CD4-positive, CD25-positive, alpha-beta regulatory T cell (primary cell): ENCODE results near the gene SPHKAP. TPM values are rescaled to one million over a fixed set of nuclear protein-coding genes. Genes with fewer than 3 reads are reported as not detected.
A peak's percentile ranks its signal among the peaks of the same experiment; 100 is the strongest.
"Not testable (repeated sequence)": the region's sequence is repeated elsewhere in the genome, so short reads cannot be mapped to it uniquely, and the experiment has no call there.

ENCODE experiments used
- ATAC-seq, 2 donors: fragments of 150-1000 bp; cut with Tn5 transposase; one replicate each; pipeline ENCODE4 v1.10.0; 2021; ENCODE audit warnings: low read depth in 2 of 2, moderate number of reproducible peaks in 2 of 2, moderate library complexity in 1 of 2
- DNase-seq, 3 donors: peaks; one replicate each; pipeline versions ENCODE4 v3.0.0 to v3.0.0-alpha.2; 2012 to 2022; ENCODE audit warnings: mixed read lengths in 1 of 3
- H3K27ac ChIP-seq: one replicate; pipeline ENCODE4 v1.7.0; 2013; ENCODE audit warnings: mild to moderate bottlenecking, low read length; ENCODE audit not compliant: insufficient read depth, poor library complexity, severe bottlenecking
- H3K27me3 ChIP-seq: one replicate; pipeline ENCODE4 v1.7.0; 2013; ENCODE audit warnings: low read length; ENCODE audit not compliant: control insufficient read depth, insufficient read depth
- H3K36me3 ChIP-seq: one replicate; pipeline ENCODE4 v1.7.0; 2013; ENCODE audit warnings: mild to moderate bottlenecking, low read length, moderate library complexity; ENCODE audit not compliant: control insufficient read depth, insufficient read depth
- H3K4me1 ChIP-seq: 2 replicates; pipeline ENCODE4 v1.7.0; 2013; ENCODE audit warnings: mild to moderate bottlenecking, low read length; ENCODE audit not compliant: insufficient read depth, control insufficient read depth, poor library complexity, severe bottlenecking
- H3K4me3 ChIP-seq: one replicate; pipeline ENCODE4 v1.7.0; 2013; ENCODE audit warnings: low read depth, mild to moderate bottlenecking, low read length, moderate library complexity
- H3K9me3 ChIP-seq, 2 experiments: 1 replicate in 1 of 2; 2 replicates in 1 of 2; pipeline ENCODE4 v1.7.0; 2013; ENCODE audit warnings: low read length in 2 of 2, mild to moderate bottlenecking in 1 of 2, moderate library complexity in 1 of 2; ENCODE audit not compliant: control insufficient read depth in 2 of 2
- H3K27ac Mint-ChIP-seq, 3 donors: one replicate each; pipeline ENCODE4 v1.8.0; 2020 to 2022; ENCODE audit warnings: mild to moderate bottlenecking in 3 of 3, mixed read lengths in 3 of 3, moderate library complexity in 2 of 3
- H3K27me3 Mint-ChIP-seq: one replicate; pipeline ENCODE4 v1.8.0; 2022; ENCODE audit warnings: mild to moderate bottlenecking, mixed read lengths
- H3K36me3 Mint-ChIP-seq: one replicate; pipeline ENCODE4 v1.8.0; 2020; ENCODE audit warnings: mixed read lengths
- H3K4me1 Mint-ChIP-seq, 4 donors: one replicate each; pipeline ENCODE4 v1.8.0; 2020 to 2022; ENCODE audit warnings: mixed read lengths in 4 of 4, mild to moderate bottlenecking in 1 of 4
- H3K4me3 Mint-ChIP-seq, 4 donors: one replicate each; pipeline ENCODE4 v1.8.0; 2020 to 2022; ENCODE audit warnings: mild to moderate bottlenecking in 4 of 4, mixed read lengths in 4 of 4, moderate library complexity in 3 of 4
- H3K9me3 Mint-ChIP-seq, 7 donors: one replicate each; pipeline ENCODE4 v1.8.0; 2020 to 2022; ENCODE audit warnings: mixed read lengths in 7 of 7, mild to moderate bottlenecking in 3 of 7, moderate library complexity in 2 of 7
- polyA plus RNA-seq, 4 donors: library from polyadenylated mRNA; unstranded; fragments of 300-500 nt; fragmentation: Illumina TruSeq; gene quantifications; one replicate each; pipeline ENCODE4 v1.2.3, GENCODE V29; 2021
- total RNA-seq: library from RNA; stranded (reverse); gene quantifications from one replicate; pipeline ENCODE4 v1.2.3, GENCODE V29; 2022

The SPHKAP gene
- total and polyA plus RNA-seq, 5 donors from 2014 or later = not detected

GRCh38 chr2:227942965-227943364 lies 238.5 kb downstream of the SPHKAP start:
- no peaks in the 10 kb centered on the region for H3K27me3 Mint-ChIP-seq
- no peak overlapping the region for H3K27ac Mint-ChIP-seq
- no peaks in the 10 kb centered on the region for H3K36me3 Mint-ChIP-seq
- no peaks in the 10 kb centered on the region for H3K4me1 ChIP-seq
- no peak overlapping the region for H3K27ac ChIP-seq
- peaks cover 0 to 2% of the 10 kb centered on the region in 2 experiments for H3K9me3 ChIP-seq
- no peak for ATAC-seq
- H3K36me3 ChIP-seq = no peaks in the 10 kb centered on the region
- no peaks in the 10 kb centered on the region for H3K4me1 Mint-ChIP-seq
- DNase-seq = no peak
- H3K4me3 ChIP-seq = no peak overlapping the region
- H3K9me3 Mint-ChIP-seq = peaks cover 0 to 4% (median 0%) of the 10 kb centered on the region in 7 donors
- no peaks in the 10 kb centered on the region for H3K27me3 ChIP-seq
- no peak overlapping the region for H3K4me3 Mint-ChIP-seq

- no peak overlapping the region for H3K27ac Mint-ChIP-seq
- H3K36me3 Mint-ChIP-seq = no peaks in the 10 kb centered on the region
- no peak overlapping the region for H3K27ac ChIP-seq
- no peaks in the 10 kb centered on the region for H3K4me1 ChIP-seq
- H3K4me3 ChIP-seq = no peak overlapping the region
- no peaks in the 10 kb centered on the region for H3K4me1 Mint-ChIP-seq
- no peak for ATAC-seq
- H3K4me3 Mint-ChIP-seq = no peak overlapping the region
- H3K9me3 Mint-ChIP-seq = peaks cover 0 to 4% (median 0%) of the 10 kb centered on the region in 7 donors
- H3K36me3 ChIP-seq = no peaks in the 10 kb centered on the region
- no peaks in the 10 kb centered on the region for H3K27me3 ChIP-seq
- DNase-seq = no peak
- H3K9me3 ChIP-seq = peaks cover 0 to 2% of the 10 kb centered on the region in 2 experiments
- peaks cover 7% of the 10 kb centered on the region for H3K27me3 Mint-ChIP-seq
Measured at GRCh38 chr2:227942021-227942420, 239.5 kb downstream of the SPHKAP start.

- no peaks in the 10 kb centered on the region for H3K9me3 ChIP-seq
- peaks cover 0 to 4% (median 4%) of the 10 kb centered on the region in 7 donors for H3K9me3 Mint-ChIP-seq
- no peaks in the 10 kb centered on the region for H3K4me1 ChIP-seq
- no peaks in the 10 kb centered on the region for H3K36me3 ChIP-seq
- peak overlapping the region in 1 of 3 donors; percentile 44 for H3K27ac Mint-ChIP-seq
- H3K27me3 ChIP-seq = no peaks in the 10 kb centered on the region
- no peak overlapping the region for H3K4me3 Mint-ChIP-seq
- no peak overlapping the region for H3K27ac ChIP-seq
- no peaks in the 10 kb centered on the region for H3K36me3 Mint-ChIP-seq
- no peaks in the 10 kb centered on the region for H3K4me1 Mint-ChIP-seq
- H3K4me3 ChIP-seq = no peak overlapping the region
- ATAC-seq (no peak), DNase-seq (peak in 1 of 3 donors; percentile 6)
- H3K27me3 Mint-ChIP-seq = peaks cover 12% of the 10 kb centered on the region
Measured at GRCh38 chr2:227939271-227940027, 242.0 kb downstream of the SPHKAP start.

GRCh38 chr2:227936249-227936648 lies 245.2 kb downstream of the SPHKAP start:
- H3K9me3 ChIP-seq, H3K4me1 Mint-ChIP-seq, H3K4me1 ChIP-seq, H3K27ac Mint-ChIP-seq, H3K36me3 ChIP-seq, H3K4me3 Mint-ChIP-seq, H3K27ac ChIP-seq, H3K36me3 Mint-ChIP-seq, DNase-seq, H3K4me3 ChIP-seq, H3K27me3 ChIP-seq, H3K9me3 Mint-ChIP-seq, ATAC-seq: not testable (repeated sequence)
- peaks cover 12% of the 10 kb centered on the region for H3K27me3 Mint-ChIP-seq

GRCh38 chr2:227933884-227934283 lies 247.6 kb downstream of the SPHKAP start:
- Mint-ChIP-seq H3K9me3 (peaks cover 0 to 4% (median 1%) of the 10 kb centered on the region in 7 donors), H3K4me3 (no peak overlapping the region), H3K4me1 (no peaks in the 10 kb centered on the region)

GRCh38 chr2:227932403-227932802 lies 249.1 kb downstream of the SPHKAP start:
- Histone ChIP-seq H3K27me3 (no peaks in the 10 kb centered on the region), H3K9me3 (no peaks in the 10 kb centered on the region), H3K27ac (no peak overlapping the region), H3K36me3 (no peaks in the 10 kb centered on the region), H3K4me1 (no peaks in the 10 kb centered on the region), H3K4me3 (no peak overlapping the region)
- no peaks in the 10 kb centered on the region for H3K4me1 Mint-ChIP-seq
- H3K27me3 Mint-ChIP-seq = peaks cover 7% of the 10 kb centered on the region
- H3K4me3 Mint-ChIP-seq = no peak overlapping the region
- ATAC-seq = no peak
- DNase-seq = no peak
- no peaks in the 10 kb centered on the region for H3K36me3 Mint-ChIP-seq
- peaks cover 0 to 4% (median 1%) of the 10 kb centered on the region in 7 donors for H3K9me3 Mint-ChIP-seq
- H3K27ac Mint-ChIP-seq = no peak overlapping the region

More at GRCh38 chr2:227933884-227934283, 247.6 kb downstream of the SPHKAP start:
- no peak for ATAC-seq
- H3K36me3 ChIP-seq = no peaks in the 10 kb centered on the region
- Mint-ChIP-seq H3K27ac (no peak overlapping the region), H3K36me3 (no peaks in the 10 kb centered on the region), H3K27me3 (peaks cover 12% of the 10 kb centered on the region)
- H3K4me3 ChIP-seq = no peak overlapping the region
- no peaks in the 10 kb centered on the region for H3K4me1 ChIP-seq
- no peak overlapping the region for H3K27ac ChIP-seq
- DNase-seq = no peak
- H3K9me3 ChIP-seq = no peaks in the 10 kb centered on the region
- no peaks in the 10 kb centered on the region for H3K27me3 ChIP-seq

- H3K27me3 Mint-ChIP-seq = peaks cover 5% of the 10 kb centered on the region
- no peak overlapping the region for H3K4me3 Mint-ChIP-seq
- Histone ChIP-seq H3K9me3 (no peaks in the 10 kb centered on the region), H3K27me3 (no peaks in the 10 kb centered on the region), H3K4me3 (no peak overlapping the region), H3K27ac (no peak overlapping the region), H3K36me3 (no peaks in the 10 kb centered on the region), H3K4me1 (no peaks in the 10 kb centered on the region)
- ATAC-seq = no peak
- H3K27ac Mint-ChIP-seq = no peak overlapping the region
- H3K36me3 Mint-ChIP-seq = no peaks in the 10 kb centered on the region
- peaks cover 0 to 7% (median 4%) of the 10 kb centered on the region in 7 donors for H3K9me3 Mint-ChIP-seq
- no peaks in the 10 kb centered on the region for H3K4me1 Mint-ChIP-seq
- no peak for DNase-seq
Measured at GRCh38 chr2:227932001-227932400, 249.5 kb downstream of the SPHKAP start.
